Stimulated activated CD4-positive, alpha-beta T cell treated with anti-CD3 and anti-CD28 coated beads, Interleukin-15, amount 100 ng/mL, for 1 hour (primary cell): ENCODE results near the gene LMTK2.

ENCODE experiments used
- DNase-seq, 2 donors: peaks; one replicate each; pipeline ENCODE4 v3.0.0-alpha.2; 2020; ENCODE audit warnings: low read depth in 1 of 2, low spot score in 1 of 2

The LMTK2 gene

DNA sequence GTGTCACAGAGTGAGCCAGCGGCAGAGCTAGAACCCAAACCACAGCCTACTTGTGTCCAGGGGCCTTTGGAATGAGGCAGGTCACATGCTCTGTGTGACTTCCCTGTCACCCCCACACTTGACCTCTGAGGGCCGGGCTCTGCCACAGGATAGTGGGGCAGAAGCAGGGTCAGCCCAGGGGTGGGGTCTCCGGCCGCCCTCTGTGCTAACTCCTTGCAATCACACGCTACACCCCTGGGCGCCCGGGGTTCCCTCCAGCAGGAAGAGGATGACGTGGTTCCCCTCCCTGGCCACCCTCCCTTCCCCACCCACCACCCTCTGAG lies 125.6 kb downstream of the LMTK2 start:
- DNase-seq = no peak

DNA sequence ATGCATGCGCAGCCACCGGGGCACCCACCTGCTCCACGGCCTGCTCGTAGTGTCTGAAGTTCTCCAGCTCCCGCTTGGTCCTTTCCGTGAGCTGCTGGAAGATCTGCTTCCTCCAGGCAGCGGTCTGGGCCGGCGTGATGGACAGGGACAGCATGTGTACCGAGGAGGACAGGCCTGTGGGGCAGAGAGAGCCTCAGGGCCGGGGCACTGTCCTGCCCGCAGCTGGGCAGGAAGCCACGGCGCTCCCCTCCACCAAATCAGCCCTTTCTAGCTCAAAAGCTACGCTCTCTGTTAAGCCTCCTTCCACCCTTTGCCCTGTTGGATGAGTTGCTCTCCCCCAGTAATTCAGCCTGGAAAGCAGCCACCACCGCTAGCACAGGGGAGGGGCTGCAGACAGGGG lies 126.1 kb downstream of the LMTK2 start:
- DNase-seq = no peak

- no peak for DNase-seq
These were observed 126.8 kb downstream of the LMTK2 start for GRCh38 chr7:98233219-98234070.

DNA sequence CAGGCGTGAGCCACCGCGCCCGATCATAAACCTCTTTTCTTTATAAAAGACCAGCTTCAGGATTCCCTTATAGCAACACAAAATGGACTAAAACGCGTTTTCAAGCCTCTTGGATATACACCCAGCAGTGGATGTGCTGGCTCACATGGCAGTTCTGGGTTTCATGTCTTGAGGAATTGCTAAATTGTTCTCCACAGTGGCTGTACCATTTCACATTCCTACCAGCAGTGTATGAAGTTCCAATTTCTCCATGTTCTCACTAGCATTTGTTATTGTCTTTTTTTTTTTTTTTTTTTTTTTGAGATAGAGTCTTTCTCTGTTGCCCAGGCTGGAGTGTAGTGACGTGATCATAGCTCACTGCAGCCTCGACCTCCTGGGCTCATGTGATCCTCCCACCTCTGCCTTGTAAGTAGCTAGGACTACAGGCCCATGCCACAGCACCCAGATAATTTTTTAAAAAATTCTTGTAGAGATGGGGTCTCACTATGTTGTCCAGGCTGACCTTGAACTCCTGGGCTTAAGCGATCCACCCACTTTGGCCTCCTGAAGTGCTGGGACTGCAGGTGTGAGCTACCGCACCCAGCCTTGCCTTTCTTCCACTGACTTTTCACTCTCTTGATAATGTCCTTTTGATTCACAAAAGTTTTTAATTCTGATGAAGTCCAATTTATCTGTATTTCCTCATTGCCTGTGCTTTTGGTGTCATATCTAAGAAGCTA lies 127.9 kb downstream of the LMTK2 start:
- DNase-seq = no peak

DNA sequence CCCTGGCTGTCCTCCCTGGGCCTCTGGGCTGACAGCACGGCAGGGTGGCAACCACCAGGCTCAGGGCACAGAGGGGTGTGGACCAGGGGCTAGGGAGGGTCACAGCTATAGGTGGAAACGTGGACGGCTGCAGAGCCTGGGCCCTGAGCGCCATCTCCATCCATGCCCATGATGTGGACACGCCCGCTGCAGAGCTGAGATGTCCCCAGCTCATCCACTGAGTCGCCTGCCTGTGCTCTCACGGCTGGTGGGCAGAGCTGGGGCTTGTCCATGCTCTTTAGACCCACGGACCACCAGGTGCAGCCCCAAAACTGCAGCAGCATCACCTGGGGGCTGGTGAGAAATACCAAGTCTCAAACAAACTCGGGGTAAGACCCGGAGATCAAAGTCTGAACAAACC lies 129.2 kb downstream of the LMTK2 start:
- no peak for DNase-seq

DNA sequence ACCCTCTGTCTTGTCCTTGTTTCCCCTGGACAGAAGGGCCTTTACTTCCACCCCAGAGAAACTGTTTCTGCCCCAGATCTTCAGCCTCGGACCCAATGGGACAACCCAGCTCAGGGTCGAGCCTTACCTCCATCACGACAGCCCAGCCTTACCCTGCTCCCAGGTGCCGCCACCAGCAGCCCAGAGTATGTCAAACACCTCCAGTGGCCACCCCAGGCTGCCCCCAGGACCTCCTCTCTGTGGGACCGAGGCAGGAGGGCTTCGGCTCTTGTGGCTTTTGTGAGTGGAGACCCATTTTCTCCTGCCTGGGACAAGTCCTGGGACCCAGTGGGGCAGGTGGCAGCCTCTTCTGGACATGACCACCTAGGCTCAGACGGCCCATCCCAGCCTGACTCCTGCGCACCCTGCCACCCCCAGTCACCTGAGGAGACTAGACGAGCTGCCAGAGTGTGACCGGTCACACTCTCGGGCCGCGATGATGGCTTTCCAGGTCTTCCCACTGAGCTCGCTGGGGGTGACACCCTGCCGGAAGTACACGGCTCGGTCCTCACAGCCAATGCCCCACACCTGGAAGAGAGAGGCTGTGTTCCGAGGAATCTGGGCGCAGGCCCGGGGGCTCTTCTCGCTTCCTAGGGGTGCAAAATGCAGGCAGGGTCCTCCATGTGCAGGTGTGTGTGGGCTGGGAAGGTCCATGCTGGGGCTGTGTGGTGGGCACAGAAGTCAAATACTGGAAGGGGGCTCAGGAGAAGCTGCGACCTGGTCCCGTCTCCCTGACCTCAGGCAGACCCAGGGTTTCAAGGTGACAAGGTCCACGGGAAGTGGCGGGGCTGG lies 129.9 kb downstream of the LMTK2 start:
- DNase-seq = no peak

DNA sequence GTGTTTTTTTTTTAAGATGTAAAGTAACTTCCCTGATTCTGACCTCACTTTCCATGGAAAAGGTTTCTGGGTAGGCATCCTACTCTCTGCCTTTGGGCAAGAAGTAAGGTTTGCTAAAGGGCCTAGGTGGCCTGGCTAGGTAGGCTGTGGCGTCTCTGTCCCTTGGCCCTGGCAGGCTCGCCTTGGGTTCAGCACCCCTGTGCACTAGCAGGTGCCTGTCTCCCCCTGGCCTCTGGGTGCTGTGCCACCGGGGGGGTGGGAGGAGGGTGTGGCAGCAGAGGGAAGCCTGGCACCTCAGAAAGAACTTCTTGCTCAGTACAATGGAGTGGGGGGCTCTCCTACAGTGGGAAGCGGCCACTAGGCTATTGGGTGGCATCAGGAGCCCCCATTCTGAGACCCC lies 131.4 kb downstream of the LMTK2 start:
- no peak for DNase-seq

GRCh38 chr7:98238976-98239375 lies 132.3 kb downstream of the LMTK2 start:
- no peak for DNase-seq

DNA sequence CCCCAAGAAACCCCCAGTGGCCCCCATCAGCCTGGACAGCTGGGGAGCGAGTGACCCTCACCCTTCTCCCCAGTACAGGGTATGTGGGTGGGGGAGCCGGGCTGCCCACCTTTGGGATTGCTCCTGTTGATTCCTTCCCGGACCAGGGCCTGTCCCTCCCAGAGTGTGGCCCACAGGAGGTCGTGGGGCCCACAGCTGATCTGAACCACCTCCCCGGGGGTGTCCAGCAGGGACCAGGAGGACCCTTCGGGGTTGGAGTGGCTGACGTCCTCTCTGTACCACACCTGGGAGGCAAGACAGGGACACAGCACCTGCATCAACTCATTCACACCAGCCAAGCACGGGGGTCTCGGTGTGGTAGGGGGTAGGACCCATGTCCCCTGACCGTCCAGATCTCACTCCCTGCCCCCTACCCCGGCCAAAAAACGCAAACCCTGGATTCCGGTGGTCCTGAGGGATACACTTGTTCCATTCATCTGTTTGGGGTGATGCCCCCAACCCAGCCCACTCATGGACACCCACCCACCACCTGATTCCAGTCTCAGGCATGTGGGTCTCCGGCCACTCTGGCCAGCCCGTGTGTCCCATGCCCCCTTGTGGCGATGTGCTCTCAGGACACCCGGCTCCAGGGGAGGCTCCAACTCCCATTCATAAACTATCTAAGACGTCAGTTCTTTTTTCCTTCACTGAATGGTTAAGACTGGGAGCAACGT lies 134.5 kb downstream of the LMTK2 start:
- no peak for DNase-seq

- DNase-seq = no peak
These were observed 135.1 kb downstream of the LMTK2 start for GRCh38 chr7:98241674-98242241.

DNA sequence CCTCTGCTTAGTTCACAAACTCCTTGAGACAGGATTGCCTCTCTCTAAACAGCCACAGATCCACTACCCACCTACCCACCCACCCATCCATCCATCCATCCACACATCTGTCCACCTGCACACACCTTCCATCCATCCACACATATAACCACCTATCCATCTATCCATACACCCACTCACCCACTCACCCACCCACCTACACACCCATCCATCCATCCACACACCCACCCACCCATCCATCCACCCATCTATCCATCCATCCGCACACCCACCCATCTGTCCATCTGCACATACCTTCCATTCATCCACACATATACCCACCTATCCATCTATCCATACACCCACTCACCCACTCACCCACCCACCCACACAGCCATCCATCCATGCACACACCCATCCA lies 135.7 kb downstream of the LMTK2 start:
- no peak for DNase-seq

- DNase-seq = no peak
These were observed 136.3 kb downstream of the LMTK2 start for GRCh38 chr7:98242934-98243333.

DNA sequence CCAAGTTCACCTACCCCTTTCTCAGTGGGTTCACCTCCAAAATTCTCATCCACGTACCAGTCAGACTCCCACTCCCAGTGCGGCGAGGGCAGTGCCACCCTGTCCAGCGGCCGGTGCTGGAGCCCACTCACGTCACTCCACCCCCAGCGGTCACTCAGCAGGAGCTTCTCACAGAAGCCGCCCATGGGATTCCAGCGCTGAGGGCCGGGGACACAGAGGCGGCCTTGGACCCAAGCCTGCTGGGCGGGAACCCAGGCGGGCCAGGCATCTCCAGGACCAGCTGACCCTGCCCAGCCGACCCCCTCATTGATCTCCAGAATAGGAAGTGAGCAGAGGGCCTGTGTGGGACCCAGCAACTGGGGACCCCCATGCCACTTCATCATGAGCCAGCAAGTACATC lies 138.2 kb downstream of the LMTK2 start:
- DNase-seq = no peak

- no peak for DNase-seq
These were observed 141.5 kb downstream of the LMTK2 start for GRCh38 chr7:98248156-98248555.

GRCh38 chr7:98249106-98249505 lies 142.4 kb downstream of the LMTK2 start:
- DNase-seq = no peak

GRCh38 chr7:98250789-98251188 lies 144.1 kb downstream of the LMTK2 start:
- peak in 1 of 2 donors; percentile 13 for DNase-seq

GRCh38 chr7:98251231-98251600 lies 144.6 kb downstream of the LMTK2 start:
- no peak for DNase-seq

GRCh38 chr7:98251601-98252424 lies 145.2 kb downstream of the LMTK2 start, which contains the start of gene TECPR1:
Gene TECPR1, minus strand, starts transcription at chr7:98252232. Its CDS starts 6,086 bp downstream, at chr7:98246146.
- peak; percentile 72 to 80 for DNase-seq

GRCh38 chr7:98252425-98253054 lies 145.9 kb downstream of the LMTK2 start:
- DNase-seq = no peak
